ENCODE data around the gene BRAT1.

Gene BRAT1

GRCh38 chr7:2583798-2584580, 28.7 kb upstream of the BRAT1 start:
- Histone ChIP-seq H3K27ac (ENCODE audit: low read depth, low read length, poor library complexity, severe bottlenecking) (no peak overlapping the region), H3K4me1 (ENCODE audit: insufficient read depth, low read length, severe bottlenecking) (no peaks in the 10 kb centered on the region), H3K9ac (ENCODE audit: low read length) (no peak overlapping the region), H3K79me2 (ENCODE audit: insufficient read depth, low read length) (no peaks in the 10 kb centered on the region), H3K36me3 (ENCODE audit: insufficient read depth, low read length) (no peaks in the 10 kb centered on the region), H4K20me1 (ENCODE audit: insufficient read depth, low read length) (no peaks in the 10 kb centered on the region), H2AFZ (ENCODE audit: low read length) (no peak overlapping the region), H3K9me2 (ENCODE audit: low read depth, low read length) (no peaks in the 10 kb centered on the region), H3K27me3 (ENCODE audit: insufficient read depth, low read length) (peaks cover 5% of the 10 kb centered on the region; the same call in 1 of the 2 replicates), H3K9me3 (ENCODE audit: low read length) (no peaks in the 10 kb centered on the region), H3K4me3 (ENCODE audit: low read depth, low read length, poor library complexity, severe bottlenecking) (no peak overlapping the region), H3F3A (ENCODE audit: insufficient read depth, low read length) (no peaks in the 10 kb centered on the region), H3K4me2 (ENCODE audit: low read length) (no peak overlapping the region)
- TF ChIP-seq CTCF (IDR thresholded peaks at IDR 0.05; ENCODE audit: low read length) (no peak), EZH2 (IDR thresholded peaks at IDR 0.05; ENCODE audit: borderline replicate concordance, low read length) (no peak)

GRCh38 chr7:2582006-2582735, 26.8 kb upstream of the BRAT1 start:
- no peak overlapping the region for H3K4me2 ChIP-seq (ENCODE audit: low read length)
- H2AFZ ChIP-seq (ENCODE audit: low read length), result no peak overlapping the region
- H3K27me3 ChIP-seq (ENCODE audit: insufficient read depth, low read length), result peaks cover 5% of the 10 kb centered on the region; the same call in 1 of the 2 replicates
- no peak overlapping the region for H3K4me3 ChIP-seq (ENCODE audit: low read depth, low read length, poor library complexity, severe bottlenecking)
- H3K27ac ChIP-seq (ENCODE audit: low read depth, low read length, poor library complexity, severe bottlenecking), result no peak overlapping the region
- no peak overlapping the region for H3K9ac ChIP-seq (ENCODE audit: low read length)
- H3K79me2 ChIP-seq (ENCODE audit: insufficient read depth, low read length), result no peaks in the 10 kb centered on the region
- H3K9me2 ChIP-seq (ENCODE audit: low read depth, low read length), result no peaks in the 10 kb centered on the region
- H4K20me1 ChIP-seq (ENCODE audit: insufficient read depth, low read length), result no peaks in the 10 kb centered on the region
- H3K9me3 ChIP-seq (ENCODE audit: low read length), result no peaks in the 10 kb centered on the region
- no peaks in the 10 kb centered on the region for H3F3A ChIP-seq (ENCODE audit: insufficient read depth, low read length)
- TF ChIP-seq CTCF (IDR thresholded peaks at IDR 0.05; ENCODE audit: low read length), result no peak
- H3K36me3 ChIP-seq (ENCODE audit: insufficient read depth, low read length), result no peaks in the 10 kb centered on the region
- no peaks in the 10 kb centered on the region for H3K4me1 ChIP-seq (ENCODE audit: insufficient read depth, low read length, severe bottlenecking)

GRCh38 chr7:2580636-2581035, 25.3 kb upstream of the BRAT1 start:
- Histone ChIP-seq H3K79me2 (ENCODE audit: insufficient read depth, low read length) (no peaks in the 10 kb centered on the region), H3K9me3 (ENCODE audit: low read length) (no peaks in the 10 kb centered on the region), H3K36me3 (ENCODE audit: insufficient read depth, low read length) (no peaks in the 10 kb centered on the region), H3K27ac (ENCODE audit: low read depth, low read length, poor library complexity, severe bottlenecking) (no peak overlapping the region), H3K4me2 (ENCODE audit: low read length) (no peak overlapping the region), H3K4me3 (ENCODE audit: low read depth, low read length, poor library complexity, severe bottlenecking) (no peak overlapping the region), H2AFZ (ENCODE audit: low read length) (no peak overlapping the region), H3K9me2 (ENCODE audit: low read depth, low read length) (no peaks in the 10 kb centered on the region), H3K4me1 (ENCODE audit: insufficient read depth, low read length, severe bottlenecking) (no peaks in the 10 kb centered on the region), H4K20me1 (ENCODE audit: insufficient read depth, low read length) (no peaks in the 10 kb centered on the region), H3F3A (ENCODE audit: insufficient read depth, low read length) (no peaks in the 10 kb centered on the region), H3K27me3 (ENCODE audit: insufficient read depth, low read length) (peaks cover 11% of the 10 kb centered on the region), H3K9ac (ENCODE audit: low read length) (no peak overlapping the region)
- no peak for TF ChIP-seq EZH2 (IDR thresholded peaks at IDR 0.05; ENCODE audit: borderline replicate concordance, low read length)
- TF ChIP-seq CTCF (IDR thresholded peaks at IDR 0.05; ENCODE audit: low read length), result no peak
